Endothelial cell of umbilical vein (primary cell): ENCODE data around the gene VPS41. TPM values are rescaled to one million over a fixed set of nuclear protein-coding genes. Genes with fewer than 3 reads are reported as not detected.
A peak's percentile ranks its signal among the peaks of the same experiment; 100 is the strongest.

Source experiments
- BruUV-seq: library from RNA; stranded (reverse); fragments of 400-500 nt; replicated peaks from 2 replicates; lab custom pipeline; 2021; lab: Mats Ljungman, UMichigan
- CTCF ChIA-PET: fragments of 300-600, 350-600 bp; sonication (Branson Sonifier 250); formaldehyde crosslinking; loops from one replicate; lab custom pipeline; 2021; ENCODE audit warnings: antibody characterized with exemption, inconsistent platforms; lab: Charles Lee
- POLR2A ChIA-PET: fragments of 300-600, 350-600 bp; sonication (Branson Sonifier 250); formaldehyde crosslinking; loops from one replicate; lab custom pipeline; 2021; ENCODE audit warnings: antibody characterized with exemption, inconsistent platforms; lab: Charles Lee
- DNase-seq: peaks from one replicate; pipeline ENCODE4 v3.0.0-alpha.2; 2011; ENCODE audit warnings: low read depth, low spot score
- FAIRE-seq: peaks from 2 replicates; lab custom pipeline; 2011; peaks lifted over from hg19 to GRCh38; lab: Jason Lieb, UNC
- H2AFZ ChIP-seq: 2 replicates; pipeline ENCODE4 v1.6.0; 2012; ENCODE audit warnings: low read depth, low read length, control low read depth, inconsistent platforms
- H3K27ac ChIP-seq: 2 replicates; pipeline ENCODE4 v1.5.1; 2011; ENCODE audit warnings: low read depth, mild to moderate bottlenecking, control low read depth, low read length, moderate library complexity; ENCODE audit not compliant: insufficient read depth
- H3K27me3 ChIP-seq, 2 experiments: 2 replicates each; pipeline versions ENCODE4 v1.6.0 to v1.6.1; 2011; ENCODE audit warnings: low read length in 2 of 2, mixed read lengths in 1 of 2; ENCODE audit not compliant: control insufficient read depth in 2 of 2, insufficient read depth in 2 of 2
- H3K36me3 ChIP-seq, 2 experiments: 2 replicates in 1 of 2; 3 replicates in 1 of 2; pipeline ENCODE4 v1.5.1; 2011; ENCODE audit warnings: low read length in 2 of 2, mild to moderate bottlenecking in 1 of 2, moderate library complexity in 1 of 2; ENCODE audit not compliant: control insufficient read depth in 2 of 2, insufficient read depth in 2 of 2; ENCODE audit errors: extremely low read depth in 1 of 2
- H3K4me1 ChIP-seq: 3 replicates; pipeline ENCODE4 v1.5.1; 2011; ENCODE audit warnings: mild to moderate bottlenecking, low read length; ENCODE audit not compliant: control insufficient read depth, insufficient read depth; ENCODE audit errors: extremely low read depth
- H3K4me2 ChIP-seq: 2 replicates; pipeline ENCODE4 v1.6.1; 2011; ENCODE audit warnings: low read length, control low read depth, mixed read lengths; ENCODE audit not compliant: insufficient read depth
- H3K4me3 ChIP-seq, 3 experiments: fragments of 200-600 bp in 1 of 3; sonication (generic), shearing (Covaris generic) in 1 of 3; replicated peaks in 1 of 3; 2 replicates each; pipeline ENCODE4 v1.5.1; 2011 to 2016; ENCODE audit warnings: control low read depth in 3 of 3, low read length in 3 of 3, mild to moderate bottlenecking in 2 of 3, inconsistent platforms in 1 of 3, low read depth in 1 of 3, moderate library complexity in 1 of 3; ENCODE audit not compliant: insufficient read depth in 1 of 3
- H3K79me2 ChIP-seq: 2 replicates; pipeline ENCODE4 v1.6.0; 2012; ENCODE audit warnings: low read length, inconsistent platforms; ENCODE audit not compliant: control insufficient read depth, insufficient read depth
- H3K9ac ChIP-seq: replicated peaks from 2 replicates; pipeline ENCODE3; 2011; ENCODE audit warnings: low read length, control low read depth; ENCODE audit not compliant: insufficient read depth; ENCODE audit errors: extremely low read depth
- H3K9me1 ChIP-seq: replicated peaks from 3 replicates; pipeline ENCODE4 v1.6.0; 2011; ENCODE audit warnings: mild to moderate bottlenecking, low read length; ENCODE audit not compliant: control insufficient read depth, insufficient read depth; ENCODE audit errors: extremely low read depth
- H3K9me3 ChIP-seq: replicated peaks from 2 replicates; pipeline ENCODE4 v1.5.1; 2012; ENCODE audit warnings: low read length, inconsistent platforms; ENCODE audit not compliant: control insufficient read depth, insufficient read depth
- H4K20me1 ChIP-seq: replicated peaks from 2 replicates; pipeline ENCODE3; 2011; ENCODE audit warnings: mild to moderate bottlenecking, low read length; ENCODE audit not compliant: control insufficient read depth, insufficient read depth; ENCODE audit errors: extremely low read depth
- EZH2 ChIP-seq: IDR thresholded peaks from 2 replicates; pipeline ENCODE4 v1.6.1; 2012; ENCODE audit warnings: borderline replicate concordance, low read depth, mild to moderate bottlenecking, moderate library complexity, low read length, inconsistent platforms; ENCODE audit not compliant: severe bottlenecking
- FOS ChIP-seq: IDR thresholded peaks from 2 replicates; pipeline ENCODE4 v1.6.1; 2011; ENCODE audit warnings: mild to moderate bottlenecking, low read length, moderate library complexity, borderline replicate concordance; ENCODE audit not compliant: insufficient read depth
- GATA2 ChIP-seq: IDR thresholded peaks from 2 replicates; pipeline ENCODE4 v1.7.0; 2011; ENCODE audit warnings: low read depth, mild to moderate bottlenecking, moderate library complexity, mixed read lengths, low read length; ENCODE audit not compliant: insufficient read length, insufficient read depth
- JUN ChIP-seq: IDR thresholded peaks from 2 replicates; pipeline ENCODE4 v1.6.1; 2011; ENCODE audit warnings: borderline replicate concordance, low read depth; ENCODE audit not compliant: insufficient read length, insufficient read depth
- MYC ChIP-seq: IDR thresholded peaks from one replicate; pipeline ENCODE4 v1.6.1; 2011; ENCODE audit warnings: mild to moderate bottlenecking, low read depth, low read length
- POLR2A ChIP-seq: IDR thresholded peaks from 2 replicates; pipeline ENCODE4 v1.6.1; 2012; ENCODE audit warnings: low read depth, mild to moderate bottlenecking, control low read depth, low read length
- POLR2AphosphoS5 ChIP-seq: IDR thresholded peaks from 2 replicates; pipeline ENCODE4 v1.6.1; 2012; ENCODE audit warnings: low read depth, mild to moderate bottlenecking, control low read depth, low read length, moderate library complexity; ENCODE audit not compliant: insufficient read depth
- dilution Hi-C: fragments of 300-500 bp; cut with MboI; formaldehyde crosslinking; loops from one replicate; pipeline ENCODE4 v1.15.0; 2019; ENCODE audit warnings: low sequenced_read_pairs; ENCODE audit not compliant: extremely low pct_ligation_motif_present
- intact Hi-C: fragments of 100-400 bp; cut with micrococcal nuclease; formaldehyde crosslinking; loops from one replicate; pipeline ENCODE4 v1.10.0; 2022
- polyA plus RNA-seq, 4 experiments: library from polyadenylated mRNA; depleted of rRNA in 3 of 4; stranded (reverse) in 3 of 4; unstranded in 1 of 4; fragments of >200 nt; gene quantifications; 2 replicates each; pipeline versions ENCODE4 v1.2.1 to v1.2.3, GENCODE V29; 2011 to 2012; ENCODE audit warnings: missing spikeins in 1 of 4
- total RNA-seq: library from RNA; stranded (reverse); gene quantifications from 2 replicates; pipeline ENCODE4 v1.2.3, GENCODE V29; 2021
- TF ChIP-seq, protein P1 (sequence below): IDR thresholded peaks from 2 replicates; pipeline ENCODE4 v1.6.1; 2011; ENCODE audit not compliant: insufficient read depth, insufficient read length
- TF ChIP-seq, protein P2 (sequence below), 2 donors: IDR thresholded peaks; 1 replicate in 1 of 2; 2 replicates in 1 of 2; pipeline ENCODE4 v1.5.1; 2011; ENCODE audit warnings: low read length in 2 of 2, mild to moderate bottlenecking in 2 of 2, moderate library complexity in 2 of 2, control low read depth in 1 of 2, inconsistent platforms in 1 of 2, low read depth in 1 of 2; ENCODE audit not compliant: insufficient read depth in 1 of 2; ENCODE audit errors: extremely low read depth in 1 of 2

Gene VPS41
- total and polyA plus RNA-seq, 2 donors (not counting 3 experiments of a cell fraction or from before 2014, with no cell fraction given), result 14.3 to 79.8 TPM

DNA sequence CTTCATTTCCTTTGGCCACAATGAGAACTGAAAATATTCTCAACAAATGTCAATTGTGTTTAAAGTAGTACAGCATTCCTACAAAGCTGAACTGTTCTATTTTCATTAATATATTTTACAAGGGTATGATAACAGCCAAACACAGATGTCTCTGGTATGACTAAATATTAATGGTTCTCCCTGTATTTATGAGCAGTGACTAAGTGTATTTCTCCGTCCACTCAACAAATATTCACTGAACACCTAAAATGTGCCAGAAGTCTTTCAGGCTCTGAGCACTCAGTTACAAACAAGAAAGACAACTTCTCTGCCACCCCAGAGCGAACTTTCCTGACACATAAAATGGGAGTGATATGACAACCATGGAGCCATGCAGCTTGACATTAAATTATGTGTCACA is 135.6 kb downstream of the VPS41 start:
- DNase-seq, result no peak
- H3K27ac ChIP-seq, result no peak overlapping the region
- H3K36me3 ChIP-seq, result peaks cover 2 to 3% of the 10 kb centered on the region in 2 experiments
- H3K4me1 ChIP-seq, result no peaks in the 10 kb centered on the region
- H3K4me3 ChIP-seq, result no peak overlapping the region
- ChIA-PET CTCF (no interaction called here), POLR2A (no interaction called here)
- no peak overlapping the region for H2AFZ ChIP-seq
- no peak overlapping the region for H3K9ac ChIP-seq
- no peaks in the 10 kb centered on the region for H3K9me1 ChIP-seq
- no peaks in the 10 kb centered on the region for H3K79me2 ChIP-seq
- no peaks in the 10 kb centered on the region for H4K20me1 ChIP-seq
- dilution Hi-C loops, result no loop called here
- TF ChIP-seq, protein P1, sequence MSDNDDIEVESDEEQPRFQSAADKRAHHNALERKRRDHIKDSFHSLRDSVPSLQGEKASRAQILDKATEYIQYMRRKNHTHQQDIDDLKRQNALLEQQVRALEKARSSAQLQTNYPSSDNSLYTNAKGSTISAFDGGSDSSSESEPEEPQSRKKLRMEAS, result no peak
- TF ChIP-seq, protein P2, sequence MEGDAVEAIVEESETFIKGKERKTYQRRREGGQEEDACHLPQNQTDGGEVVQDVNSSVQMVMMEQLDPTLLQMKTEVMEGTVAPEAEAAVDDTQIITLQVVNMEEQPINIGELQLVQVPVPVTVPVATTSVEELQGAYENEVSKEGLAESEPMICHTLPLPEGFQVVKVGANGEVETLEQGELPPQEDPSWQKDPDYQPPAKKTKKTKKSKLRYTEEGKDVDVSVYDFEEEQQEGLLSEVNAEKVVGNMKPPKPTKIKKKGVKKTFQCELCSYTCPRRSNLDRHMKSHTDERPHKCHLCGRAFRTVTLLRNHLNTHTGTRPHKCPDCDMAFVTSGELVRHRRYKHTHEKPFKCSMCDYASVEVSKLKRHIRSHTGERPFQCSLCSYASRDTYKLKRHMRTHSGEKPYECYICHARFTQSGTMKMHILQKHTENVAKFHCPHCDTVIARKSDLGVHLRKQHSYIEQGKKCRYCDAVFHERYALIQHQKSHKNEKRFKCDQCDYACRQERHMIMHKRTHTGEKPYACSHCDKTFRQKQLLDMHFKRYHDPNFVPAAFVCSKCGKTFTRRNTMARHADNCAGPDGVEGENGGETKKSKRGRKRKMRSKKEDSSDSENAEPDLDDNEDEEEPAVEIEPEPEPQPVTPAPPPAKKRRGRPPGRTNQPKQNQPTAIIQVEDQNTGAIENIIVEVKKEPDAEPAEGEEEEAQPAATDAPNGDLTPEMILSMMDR (IDR thresholded peaks at IDR 0.05; ENCODE audit: extremely low read depth in 1 of 2, insufficient read depth in 1 of 2, low read depth in 1 of 2, low read length in 2 of 2), result no peak
- TF ChIP-seq POLR2A, result no peak
- TF ChIP-seq GATA2, result no peak
- no peaks in the 10 kb centered on the region for H3K9me3 ChIP-seq
- no peaks in the 10 kb centered on the region for H3K27me3 ChIP-seq
- intact Hi-C loops, result no loop called here
- no TSS peak for BruUV-seq
- no peak for FAIRE-seq
- no peak overlapping the region for H3K4me2 ChIP-seq

GRCh38 chr7:38760226-38760625 is 148.8 kb downstream of the VPS41 start:
- intact Hi-C loops, result no loop called here
- H4K20me1 ChIP-seq, result no peaks in the 10 kb centered on the region
- H3K27ac ChIP-seq, result no peak overlapping the region
- H3K27me3 ChIP-seq, result no peaks in the 10 kb centered on the region
- H3K9me1 ChIP-seq, result no peaks in the 10 kb centered on the region
- BruUV-seq, result no TSS peak
- peaks cover 2% of the 10 kb centered on the region in 2 experiments for H3K36me3 ChIP-seq
- DNase-seq, result peak; percentile 26
- ChIA-PET POLR2A (no interaction called here), CTCF (no interaction called here)
- TF ChIP-seq POLR2AphosphoS5 (no peak), MYC (no peak), POLR2A (no peak), JUN (no peak), FOS (no peak), EZH2 (no peak), GATA2 (no peak)
- TF ChIP-seq, protein P1, result no peak
- TF ChIP-seq, protein P2 (IDR thresholded peaks at IDR 0.05; ENCODE audit: extremely low read depth in 1 of 2, insufficient read depth in 1 of 2, low read depth in 1 of 2, low read length in 2 of 2), result no peak
- peak; percentile 83 for FAIRE-seq
- dilution Hi-C loops, result no loop called here
- H3K4me3 ChIP-seq, result no peak overlapping the region
- H3K9me3 ChIP-seq, result no peaks in the 10 kb centered on the region
- H3K4me1 ChIP-seq, result peaks cover 4% of the 10 kb centered on the region
- H3K79me2 ChIP-seq, result no peaks in the 10 kb centered on the region
- H2AFZ ChIP-seq, result no peak overlapping the region
- H3K4me2 ChIP-seq, result no peak overlapping the region
- H3K9ac ChIP-seq, result no peak overlapping the region
